Fibroblast of skin of scalp (primary cell): Measurements from ENCODE around the gene EFCAB9.
A peak's percentile ranks its signal among the peaks of the same experiment; 100 is the strongest.

ENCODE experiments used
- DNase-seq: peaks from one replicate; pipeline ENCODE4 v3.0.0-alpha.2; 2013

EFCAB9 gene

DNA sequence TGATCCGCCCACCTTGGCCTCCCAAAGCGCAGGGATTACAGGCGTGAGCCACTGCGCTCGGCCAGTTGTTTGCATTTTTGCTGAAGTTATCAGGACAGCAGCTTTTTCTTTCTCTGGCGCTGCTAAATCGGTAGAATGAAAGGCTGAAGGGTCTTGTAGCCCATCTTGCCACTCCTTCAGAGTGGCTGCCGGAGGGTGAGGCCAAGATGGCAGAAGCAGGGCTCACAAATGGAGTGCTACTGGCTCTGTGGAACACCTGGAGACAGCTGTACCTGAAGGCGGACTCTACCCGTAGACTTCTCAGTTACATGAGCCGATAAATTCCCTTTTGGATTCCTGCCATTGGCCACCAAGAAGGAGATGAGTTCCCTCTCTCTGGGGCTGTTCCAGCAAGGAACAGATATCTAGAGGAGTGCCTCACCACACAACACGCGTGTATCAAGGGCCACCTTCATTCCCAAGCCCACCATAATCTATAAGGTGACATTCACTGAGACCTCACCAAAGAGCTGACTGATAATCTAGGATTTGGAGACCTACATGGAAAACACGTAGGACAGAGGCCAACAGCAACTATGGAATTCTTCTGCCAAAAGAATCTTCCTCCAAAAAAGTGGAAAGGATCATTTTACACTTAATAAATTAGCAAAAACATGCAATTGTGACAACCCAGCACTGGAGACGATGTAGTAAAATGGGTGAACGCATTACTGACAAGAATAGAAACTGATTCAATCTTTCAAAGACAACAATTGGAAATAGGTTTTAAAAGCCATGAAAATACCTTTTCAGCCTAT lies 27.7 kb upstream of the EFCAB9 start:
- no peak for DNase-seq

DNA sequence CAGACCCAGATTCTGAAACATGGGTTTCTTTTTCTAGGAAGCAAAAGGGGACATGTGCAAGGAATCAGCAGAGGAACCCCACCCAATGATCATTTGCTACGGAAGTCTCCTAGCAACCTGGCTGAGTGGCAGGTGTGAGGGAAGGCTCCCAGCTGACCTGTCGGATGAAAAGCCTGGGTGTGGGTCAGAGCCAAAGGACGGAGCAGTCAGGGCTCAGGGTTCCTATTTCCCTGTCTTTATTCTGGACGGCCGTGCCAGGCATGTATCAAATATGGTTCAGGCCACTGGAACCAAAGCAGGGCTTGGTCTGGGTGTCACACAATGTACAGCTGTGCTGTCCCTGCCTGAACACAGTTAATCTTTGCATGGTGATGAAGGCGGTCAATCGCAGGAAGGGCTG lies 26.1 kb upstream of the EFCAB9 start:
- DNase-seq: no peak

DNA sequence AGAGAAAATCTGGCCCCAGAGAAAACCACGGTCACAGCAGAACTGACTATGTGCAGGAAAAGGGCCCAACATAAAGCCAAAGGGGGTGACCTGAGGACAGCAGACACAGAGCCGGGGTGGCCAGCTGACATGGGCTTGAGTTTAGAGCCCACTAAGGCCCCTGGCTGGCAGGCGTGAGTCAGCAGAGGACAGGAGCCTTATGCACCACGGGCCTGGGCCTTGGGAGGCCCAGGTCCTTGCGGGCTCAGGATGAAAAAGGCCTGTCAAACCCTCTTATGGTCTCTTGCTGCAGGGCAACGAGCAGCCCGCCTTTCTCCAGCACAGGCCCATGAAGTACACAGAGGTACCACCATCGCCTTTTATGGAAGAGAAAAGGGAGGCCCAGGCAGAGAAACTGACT lies 25.7 kb upstream of the EFCAB9 start:
- no peak for DNase-seq

DNA sequence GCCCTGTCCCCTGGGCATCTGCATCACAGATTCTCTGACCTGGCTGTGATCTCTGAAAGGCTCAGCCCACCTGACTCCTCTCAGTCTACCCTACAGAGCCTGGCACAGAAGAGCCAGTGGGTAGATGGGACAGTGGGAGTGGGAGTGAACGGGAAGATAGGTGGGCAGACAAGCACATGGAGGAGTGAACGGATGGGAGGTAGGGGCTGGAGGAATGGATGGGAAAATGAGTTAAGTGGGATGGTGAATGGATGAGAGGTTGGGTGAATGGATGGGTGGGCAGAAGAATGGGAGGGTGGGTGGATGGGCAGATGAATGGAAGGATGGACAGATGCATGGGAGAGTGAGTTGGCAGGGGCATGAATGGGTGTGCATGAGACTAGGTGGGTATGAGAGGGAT lies 24.8 kb upstream of the EFCAB9 start:
- DNase-seq: no peak

DNA sequence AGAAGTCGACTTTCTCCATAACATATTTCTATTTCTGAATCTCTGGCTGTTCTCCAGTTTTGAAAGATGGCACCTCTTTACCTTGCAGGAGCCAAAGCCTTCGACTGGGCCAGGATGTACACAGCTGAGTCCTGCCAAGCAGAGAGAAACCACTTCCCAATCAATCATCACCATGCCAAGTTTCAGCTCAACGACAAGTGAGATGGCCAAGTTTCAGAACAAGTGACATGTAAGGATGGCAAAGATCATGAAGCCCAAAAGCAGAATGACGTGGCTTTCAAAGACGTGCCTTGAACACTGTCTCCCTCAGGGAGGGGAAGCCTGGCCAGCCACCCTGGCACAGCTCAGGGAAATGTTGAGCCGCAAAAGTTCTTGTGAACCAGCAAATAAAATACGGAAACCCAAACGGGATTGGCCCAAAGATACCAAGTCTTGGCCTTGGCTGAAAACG lies 23.7 kb upstream of the EFCAB9 start:
- DNase-seq: no peak

DNA sequence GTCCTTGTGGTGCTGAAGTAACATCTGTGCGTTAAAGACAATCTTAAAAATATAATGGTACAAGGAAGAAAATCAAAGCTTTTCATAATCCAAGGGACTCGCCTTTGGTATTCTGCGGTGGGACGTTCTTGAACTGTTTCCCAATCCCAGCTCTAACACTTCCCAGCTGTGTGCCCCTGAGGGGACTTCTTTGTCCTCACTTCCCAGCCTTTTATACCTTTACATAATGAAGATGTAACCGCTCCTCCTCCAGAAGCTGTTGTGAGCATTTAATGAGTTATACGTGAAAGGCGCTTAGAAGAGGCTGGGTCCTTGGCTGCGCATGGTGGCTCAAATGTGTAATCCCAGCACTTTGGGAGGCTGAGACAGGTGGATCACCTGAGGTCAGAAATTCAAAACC lies 22.9 kb upstream of the EFCAB9 start:
- DNase-seq: no peak

DNA sequence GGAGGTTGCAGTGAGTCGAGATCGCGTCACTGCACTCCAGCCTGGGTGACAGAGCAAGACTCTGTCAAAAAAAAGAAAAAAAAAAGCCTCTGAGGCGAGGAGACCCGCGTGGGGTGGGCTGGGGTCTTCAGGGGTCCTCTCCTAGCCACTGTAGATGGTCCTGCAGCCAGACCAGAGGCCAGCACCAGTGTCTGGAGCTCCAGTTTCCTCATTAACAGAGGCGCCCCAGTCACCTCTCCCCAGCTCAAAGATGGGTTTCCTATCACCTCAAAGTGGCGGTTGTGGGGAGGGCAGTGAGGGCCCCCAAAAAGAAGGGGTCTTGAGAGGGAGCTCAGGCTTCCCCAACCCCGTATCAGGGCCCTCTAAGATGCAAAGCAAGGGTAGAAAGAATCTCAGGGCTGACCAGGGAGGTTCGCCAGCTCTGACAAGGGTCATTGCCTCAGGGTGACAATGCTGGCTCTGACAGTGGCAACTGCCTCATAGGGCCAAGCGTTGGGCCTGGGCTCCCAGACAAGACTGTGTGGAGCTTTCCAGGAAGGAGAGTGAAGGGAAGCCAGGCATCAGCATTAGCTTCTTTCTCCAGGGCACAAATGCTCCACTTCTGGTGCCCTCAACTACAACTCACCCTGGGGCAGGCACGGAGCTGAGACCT lies 20.9 kb upstream of the EFCAB9 start:
- no peak for DNase-seq

DNA sequence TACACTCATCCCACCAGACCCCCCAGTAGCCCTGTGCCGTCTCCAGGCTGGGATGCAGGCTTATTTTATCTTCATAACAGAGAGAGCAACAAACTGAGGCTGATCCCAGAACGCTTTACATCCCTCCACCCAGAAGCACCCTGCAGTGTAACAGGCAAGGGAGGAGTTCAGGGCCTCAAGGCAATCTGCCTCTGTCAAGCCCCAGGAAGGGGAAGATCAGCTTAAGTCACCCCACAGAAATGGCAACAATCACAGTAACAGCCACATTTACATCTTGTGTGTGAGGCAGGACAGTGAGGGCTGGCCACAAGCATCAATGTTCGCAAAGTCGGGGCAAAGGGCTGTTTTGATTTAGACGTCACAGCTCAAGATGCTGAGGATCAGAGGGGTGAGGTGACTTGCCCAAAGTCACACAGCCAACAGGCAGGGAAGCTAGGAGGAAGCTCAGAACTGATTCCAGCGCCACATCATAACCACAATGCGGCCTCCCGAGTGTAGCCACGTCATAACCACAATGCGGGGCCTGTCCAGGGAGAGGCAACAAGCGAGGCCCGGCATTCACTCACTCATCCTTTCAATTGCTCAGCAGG lies 20.3 kb upstream of the EFCAB9 start:
- peak; percentile 63 for DNase-seq

DNA sequence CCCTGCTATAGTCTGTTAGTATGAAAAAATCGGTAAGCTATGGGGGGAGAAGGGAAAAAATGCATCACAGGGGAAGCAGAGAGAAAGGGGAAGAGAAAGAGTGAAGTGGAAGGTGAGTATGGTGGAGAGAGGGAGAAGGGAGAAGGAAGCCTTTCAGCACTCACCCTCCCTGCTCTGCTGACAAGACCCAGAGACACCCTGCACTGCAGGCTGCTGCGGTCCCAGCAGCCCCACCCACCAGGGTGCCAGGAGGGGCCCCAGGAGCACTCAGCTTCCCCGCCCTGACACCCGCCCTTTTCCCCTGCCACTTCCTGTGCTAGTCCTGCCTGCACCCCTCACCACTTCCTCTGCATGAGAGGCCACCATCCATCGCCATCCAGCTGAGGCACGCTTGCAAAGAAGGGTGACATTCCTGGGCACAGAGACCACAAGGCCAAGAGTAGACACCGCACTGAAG lies 18.7 kb upstream of the EFCAB9 start:
- DNase-seq: no peak

DNA sequence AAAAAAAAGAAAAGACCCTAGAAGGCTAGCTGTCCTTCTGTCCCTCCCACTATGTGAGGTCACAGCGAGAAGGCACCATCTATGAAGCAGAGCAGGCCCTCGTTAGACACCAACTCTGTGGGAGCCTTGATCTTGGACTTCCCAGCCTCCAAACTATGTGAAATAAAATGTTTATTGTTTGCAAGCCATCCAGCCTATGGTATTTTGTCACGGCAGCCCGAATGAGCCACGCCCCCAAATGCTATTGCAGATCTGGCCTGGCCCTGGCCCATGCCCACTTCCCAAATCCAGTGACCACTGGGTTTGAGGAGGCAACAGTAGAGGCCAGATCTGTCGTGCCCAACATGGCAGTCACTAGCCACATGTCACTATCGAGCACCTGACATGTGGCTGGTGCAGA lies 16.8 kb upstream of the EFCAB9 start:
- DNase-seq: no peak

DNA sequence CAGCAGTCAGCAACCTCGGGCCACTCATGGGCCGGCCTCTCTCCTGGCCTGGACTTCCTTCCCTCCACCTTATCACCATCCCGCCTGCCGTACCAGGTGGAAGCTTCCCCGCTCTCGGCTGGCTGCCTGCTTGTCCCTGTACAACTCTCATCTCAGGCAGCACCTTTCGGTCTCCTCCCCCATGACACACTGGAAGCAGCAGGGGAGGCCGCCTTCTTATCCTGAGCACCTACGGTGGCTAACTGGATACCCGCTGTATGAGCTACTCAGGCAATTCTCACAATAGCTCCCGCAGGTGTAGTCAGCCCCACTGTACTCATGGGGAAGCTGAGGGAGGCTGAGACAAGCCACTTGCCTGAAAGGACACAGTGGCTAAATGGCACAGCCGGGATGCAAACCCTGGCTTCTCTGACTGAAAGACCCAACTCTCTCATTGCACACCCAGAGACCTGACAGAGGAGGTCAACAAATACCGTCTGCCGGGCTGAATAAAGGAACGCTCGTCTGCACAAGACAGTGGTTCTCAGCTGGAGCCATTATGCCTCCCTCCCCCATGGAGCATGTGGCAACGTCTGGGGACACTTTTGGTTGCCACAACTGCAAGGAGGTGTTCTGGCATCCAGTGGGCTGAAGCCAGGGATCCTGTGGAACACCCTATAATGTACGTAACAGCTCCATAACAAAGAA lies 15.5 kb upstream of the EFCAB9 start:
- no peak for DNase-seq

DNA sequence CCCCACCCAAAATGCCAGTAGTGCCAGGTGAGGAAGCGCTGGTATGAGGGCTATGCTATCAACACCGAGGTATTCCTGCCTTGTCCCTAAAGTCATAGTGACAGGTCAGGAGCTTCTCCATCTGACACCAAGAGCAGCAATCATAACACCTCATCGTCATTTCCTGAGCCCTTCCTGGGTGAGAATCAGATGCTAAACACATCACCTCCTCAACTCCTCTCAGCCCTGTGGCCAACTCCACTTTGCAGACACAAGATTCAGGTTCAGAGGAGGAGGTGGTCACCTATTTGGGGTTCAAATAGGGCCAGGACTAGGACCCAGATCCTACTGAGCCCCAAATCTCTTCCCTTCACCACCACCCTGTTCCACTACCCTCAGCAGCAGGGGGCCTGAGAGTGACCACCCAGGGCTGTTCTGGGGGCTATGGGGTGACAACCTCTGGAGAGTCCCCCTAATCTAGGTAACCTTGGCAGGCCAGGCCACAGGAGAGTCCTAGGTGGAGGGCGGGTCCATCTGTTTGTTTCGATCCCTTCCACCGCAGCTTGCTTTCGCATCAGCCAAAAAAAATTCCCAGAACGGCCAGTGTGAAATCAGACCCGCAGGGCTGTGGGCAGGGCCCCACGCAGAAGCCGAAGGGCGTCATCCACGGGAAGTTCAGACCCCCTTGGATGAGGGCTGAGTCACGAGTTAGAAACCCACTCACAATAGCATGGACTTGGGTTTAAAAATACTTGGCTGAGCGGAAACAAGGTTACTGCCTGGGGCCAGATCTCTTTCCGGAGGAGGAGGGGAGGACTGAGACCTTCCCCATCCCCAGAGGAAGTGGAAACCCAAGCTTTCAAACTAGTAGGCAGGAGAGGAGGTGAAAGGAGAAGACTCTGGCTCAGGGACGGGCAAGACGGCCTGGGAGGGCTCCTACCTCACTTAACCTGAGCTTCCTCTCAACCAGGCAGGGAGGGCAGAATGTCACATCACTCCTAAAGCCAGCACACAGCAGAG lies 14.7 kb upstream of the EFCAB9 start:
- DNase-seq: peak; percentile 29

DNA sequence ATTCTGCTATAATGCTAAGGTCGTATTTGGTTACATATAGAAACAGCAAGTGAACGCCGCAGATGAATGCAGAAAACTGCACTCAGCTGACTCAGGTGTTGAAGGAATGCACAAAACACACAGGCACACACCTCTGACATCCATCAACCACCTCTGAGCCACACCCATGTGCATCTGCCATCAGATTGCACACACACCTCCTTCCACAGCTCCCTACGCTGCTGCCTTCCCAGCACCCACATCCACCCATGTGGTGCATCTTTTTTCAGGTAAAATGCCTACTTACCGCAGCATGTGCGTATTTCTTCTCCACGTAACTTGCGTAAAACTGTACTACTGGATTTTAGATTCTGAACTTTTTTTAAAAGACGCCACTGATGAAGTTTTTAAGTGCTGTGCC lies 13.0 kb upstream of the EFCAB9 start:
- DNase-seq: no peak

DNA sequence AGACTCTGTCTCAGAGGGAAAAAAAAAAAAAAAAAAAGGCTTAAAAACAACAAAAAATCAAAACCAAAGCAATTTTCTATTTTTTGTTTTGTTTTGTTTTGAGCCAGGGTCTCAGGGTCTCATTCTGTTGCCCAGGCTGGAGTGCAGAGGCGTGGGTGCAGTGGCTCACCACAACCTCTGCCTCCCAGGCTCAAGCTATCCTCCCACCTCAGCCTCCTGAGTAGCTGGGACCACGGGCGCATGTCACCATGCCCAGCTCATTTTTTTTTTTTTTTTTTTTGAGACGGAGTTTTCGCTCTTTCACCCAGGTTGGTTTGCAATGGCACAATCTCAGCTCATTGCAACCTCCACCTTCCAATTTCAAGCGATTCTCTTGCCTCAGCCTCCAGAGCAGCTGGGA lies 11.7 kb upstream of the EFCAB9 start:
- DNase-seq: no peak

DNA sequence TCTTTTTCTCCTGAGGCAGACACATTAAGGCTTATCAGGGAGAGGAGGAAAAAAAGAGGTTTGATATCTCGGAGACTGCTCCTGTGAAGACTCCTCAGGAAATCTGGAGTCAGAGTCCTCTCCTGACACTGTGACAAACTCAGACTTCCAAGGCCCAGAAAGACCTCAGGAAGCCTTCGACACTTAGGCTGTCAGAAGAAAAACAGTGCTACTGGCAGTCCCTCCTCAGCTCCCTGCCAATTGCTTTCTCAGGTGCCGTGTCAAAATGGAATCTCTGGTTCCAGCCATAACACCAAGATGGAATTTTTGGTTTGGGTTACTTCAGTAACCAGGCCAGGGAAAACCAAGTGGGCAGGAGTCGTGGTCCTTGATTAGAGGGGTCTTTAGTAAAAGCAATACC lies 10.1 kb upstream of the EFCAB9 start:
- DNase-seq: no peak

DNA sequence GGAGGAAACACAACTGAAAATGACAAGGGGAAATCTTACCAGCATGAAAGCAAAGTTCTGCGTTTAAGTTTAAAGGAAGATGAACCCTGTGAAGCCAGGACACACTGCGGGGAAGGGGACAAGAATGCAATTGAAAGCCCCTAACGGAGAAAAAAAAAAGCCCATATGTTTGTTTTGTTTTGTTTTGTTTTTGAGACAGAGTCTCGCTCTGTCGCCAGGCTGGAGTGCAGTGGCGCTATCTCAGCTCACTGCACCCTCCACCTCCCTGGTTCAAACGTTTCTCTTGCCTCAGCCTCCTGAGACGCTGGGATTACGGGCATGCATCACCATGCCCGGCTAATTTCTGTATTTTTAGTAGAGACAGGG lies 8.9 kb upstream of the EFCAB9 start:
- no peak for DNase-seq

DNA sequence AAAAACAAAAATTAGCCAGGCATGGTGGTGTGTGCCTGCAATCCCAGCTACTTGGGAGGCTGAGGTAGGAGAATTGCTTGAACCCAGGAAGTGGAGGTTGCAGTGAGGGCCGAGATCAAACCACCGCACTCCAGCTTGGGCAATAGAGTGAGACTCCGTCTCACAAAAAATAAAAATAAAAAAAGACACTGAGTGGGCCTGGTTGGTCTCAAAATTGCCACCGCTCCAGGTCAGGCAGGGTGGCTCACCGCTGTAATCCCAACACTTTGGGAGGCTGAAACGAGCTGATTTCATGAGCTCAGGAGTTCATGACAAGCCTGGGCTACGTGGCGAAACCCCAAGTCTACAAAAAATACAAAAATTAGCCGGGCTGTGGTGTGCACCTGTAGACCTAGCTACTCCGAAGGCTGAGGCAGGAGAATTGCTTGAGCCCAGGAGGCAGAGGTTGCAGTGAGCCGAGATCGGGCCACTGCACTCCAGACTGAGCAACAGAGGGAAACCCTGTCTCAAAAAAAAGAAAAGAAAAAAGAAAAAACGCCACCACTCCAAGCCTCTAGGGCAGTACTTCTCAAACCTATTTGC lies 7.8 kb upstream of the EFCAB9 start:
- no peak for DNase-seq

DNA sequence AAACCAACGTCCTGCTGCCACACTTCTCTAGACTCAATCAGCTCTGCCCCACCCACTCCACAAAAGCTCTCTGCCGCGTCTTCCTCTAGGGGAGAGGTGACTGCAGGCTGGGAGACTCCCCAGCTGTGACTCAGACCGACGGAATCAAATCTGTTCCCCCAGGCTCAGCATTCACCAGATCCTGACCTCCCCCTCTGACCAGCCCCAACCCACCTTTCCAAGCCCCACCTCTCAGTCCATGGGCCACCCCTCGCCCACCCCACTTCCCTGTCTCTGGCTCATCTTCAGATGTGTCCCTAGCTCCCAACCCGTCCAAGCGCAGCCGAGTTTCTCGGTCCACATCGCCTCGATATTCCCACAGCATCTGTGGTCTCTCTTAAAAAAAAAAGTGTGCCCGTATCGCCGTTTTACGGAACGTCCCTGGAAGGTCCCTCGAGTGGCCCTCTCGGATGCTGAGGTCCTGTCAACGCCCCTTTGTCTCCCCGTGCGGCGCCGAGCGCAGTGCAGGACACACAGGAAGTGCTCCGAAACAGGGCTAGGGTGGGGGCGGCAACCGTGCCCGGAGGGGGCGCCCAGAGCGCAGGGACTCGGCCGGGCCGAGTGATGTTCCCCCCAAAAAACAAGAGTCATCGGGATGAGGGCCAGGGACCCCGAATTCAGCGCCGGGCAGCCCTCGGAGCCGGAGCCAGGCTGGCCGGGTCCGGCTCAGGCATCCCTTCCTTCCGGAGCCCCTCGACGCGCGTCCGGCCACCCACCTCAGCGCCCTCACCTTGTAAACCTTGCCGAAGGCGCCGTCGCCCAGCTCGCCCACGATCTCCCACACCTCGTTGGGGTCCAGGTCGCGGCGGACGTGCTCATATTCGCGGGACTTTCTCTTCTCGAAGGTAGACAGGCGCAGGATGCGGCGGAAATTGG lies 6.6 kb upstream of the EFCAB9 start:
- DNase-seq: peak; percentile 69

DNA sequence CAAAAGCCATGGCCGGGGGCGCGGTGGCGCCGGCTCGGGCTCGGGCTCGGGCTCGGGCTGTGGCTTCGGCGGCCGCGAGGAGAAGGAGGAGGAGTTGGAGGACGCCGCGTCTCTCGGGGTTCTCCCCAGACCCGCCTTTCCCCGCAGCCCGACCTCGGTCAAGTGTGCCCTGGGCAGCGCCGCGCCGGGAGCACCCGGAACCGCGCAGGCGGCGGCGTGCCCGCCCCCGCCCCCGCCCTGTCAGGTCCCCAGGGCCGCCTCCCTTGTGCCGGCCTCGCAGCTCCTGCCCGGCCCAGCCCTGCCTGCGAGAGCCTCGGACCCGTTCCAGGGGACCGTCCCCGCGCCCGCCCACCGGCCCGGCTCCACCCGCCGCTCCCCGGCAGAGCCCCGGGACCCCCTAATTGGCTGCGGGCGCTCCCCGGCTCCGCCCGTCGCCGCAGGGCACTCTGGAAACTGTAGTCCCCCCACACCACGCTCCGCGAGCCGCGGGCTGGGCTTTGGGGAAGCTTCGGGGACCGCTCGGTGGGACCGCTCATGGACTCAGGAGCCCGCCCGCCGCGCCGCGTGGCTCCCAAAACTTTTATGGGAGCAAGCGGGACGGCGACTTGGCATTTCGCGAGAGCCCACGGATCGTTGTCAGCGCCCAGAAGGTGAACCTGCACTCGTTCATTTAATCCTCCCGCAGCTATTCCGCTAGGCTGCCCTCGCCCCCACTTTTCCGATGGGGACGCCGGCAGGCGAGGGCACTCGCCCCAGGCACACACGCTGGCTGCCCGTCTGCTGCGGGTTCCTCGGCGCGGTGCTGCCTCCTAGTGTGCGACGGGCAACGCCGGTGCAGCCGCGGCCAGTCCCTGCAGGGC lies 5.7 kb upstream of the EFCAB9 start, which contains the start of gene STK10:
STK10 (minus strand) TSS at position 192 of the 860 bp plus-strand sequence; CDS start at position 10, 182 bp downstream.
- peak; percentile 93 for DNase-seq
